Fibroblast of lung (primary cell): ENCODE data around the gene DNAJC18. TPM values are rescaled to one million over a fixed set of nuclear protein-coding genes. Genes with fewer than 3 reads are reported as not detected.
A peak's percentile ranks its signal among the peaks of the same experiment; 100 is the strongest.

ENCODE experiments used
- DNase-seq, 2 donors: peaks; one replicate each; pipeline versions ENCODE4 v3.0.0 to v3.0.0-alpha.2; 2010; ENCODE audit warnings: low read depth in 2 of 2
- H2AFZ ChIP-seq: 2 replicates; pipeline ENCODE4 v1.5.1; 2012; ENCODE audit warnings: low read length, control low read depth, inconsistent platforms
- H3K27ac ChIP-seq: 2 replicates; pipeline ENCODE4 v1.5.1; 2011; ENCODE audit warnings: low read length, control low read depth; ENCODE audit not compliant: insufficient read depth
- H3K27me3 ChIP-seq: 2 replicates; pipeline ENCODE4 v1.5.1; 2011; ENCODE audit warnings: mild to moderate bottlenecking, low read length; ENCODE audit not compliant: control insufficient read depth, insufficient read depth
- H3K36me3 ChIP-seq: 2 replicates; pipeline ENCODE4 v1.5.1; 2011; ENCODE audit warnings: low read length; ENCODE audit not compliant: control insufficient read depth, insufficient read depth
- H3K4me1 ChIP-seq: 2 replicates; pipeline ENCODE4 v1.5.1; 2011; ENCODE audit warnings: low read length; ENCODE audit not compliant: control insufficient read depth, insufficient read depth; ENCODE audit errors: extremely low read depth
- H3K4me2 ChIP-seq: 2 replicates; pipeline ENCODE4 v1.5.1; 2011; ENCODE audit warnings: low read length, control low read depth; ENCODE audit not compliant: insufficient read depth; ENCODE audit errors: extremely low read depth
- H3K4me3 ChIP-seq, 4 experiments: fragments of 200-600 bp in 1 of 4; sonication (generic) in 1 of 4; replicated peaks in 1 of 4; 2 replicates each; pipeline ENCODE4 v1.5.1; 2011 to 2016; ENCODE audit warnings: low read length in 4 of 4, low read depth in 3 of 4, mild to moderate bottlenecking in 3 of 4, control low read depth in 2 of 4, inconsistent platforms in 1 of 4, mixed read lengths in 1 of 4; ENCODE audit not compliant: insufficient read depth in 1 of 4; ENCODE audit errors: control extremely low read depth in 1 of 4
- H3K79me2 ChIP-seq: 2 replicates; pipeline ENCODE4 v1.5.1; 2012; ENCODE audit warnings: mild to moderate bottlenecking, low read length, inconsistent platforms; ENCODE audit not compliant: control insufficient read depth, insufficient read depth
- H3K9ac ChIP-seq: 2 replicates; pipeline ENCODE4 v1.5.1; 2011; ENCODE audit warnings: mild to moderate bottlenecking, low read length, control low read depth; ENCODE audit not compliant: insufficient read depth
- H3K9me3 ChIP-seq: 2 replicates; pipeline ENCODE4 v1.5.1; 2012; ENCODE audit warnings: low read depth, low read length; ENCODE audit not compliant: control insufficient read depth, insufficient read depth
- H4K20me1 ChIP-seq: 2 replicates; pipeline ENCODE4 v1.5.1; 2011; ENCODE audit warnings: low read length; ENCODE audit not compliant: control insufficient read depth, insufficient read depth; ENCODE audit errors: extremely low read depth
- EZH2 ChIP-seq: IDR thresholded peaks from 2 replicates; pipeline ENCODE4 v1.5.1; 2012; ENCODE audit warnings: low read length, control low read depth, mild to moderate bottlenecking; ENCODE audit errors: missing control alignments
- polyA plus RNA-seq, 2 donors: library from polyadenylated mRNA; depleted of rRNA in 1 of 2; stranded (reverse) in 1 of 2; unstranded in 1 of 2; fragments of >200 nt; gene quantifications; 2 replicates each; pipeline ENCODE4 v1.2.1, GENCODE V29; 2011 to 2012; ENCODE audit warnings: missing spikeins in 1 of 2
- total RNA-seq: library from RNA; depleted of rRNA; stranded (reverse); fragments of >200 nt; gene quantifications from 2 replicates; pipeline ENCODE4 v1.2.1, GENCODE V29; 2014
- TF ChIP-seq, protein P1 (sequence below), 2 donors: IDR thresholded peaks in 1 of 2; conservative IDR thresholded peaks in 1 of 2; 1 replicate in 1 of 2; 2 replicates in 1 of 2; pipeline ENCODE4 v1.5.1; 2011 to 2012; ENCODE audit warnings: low read length in 2 of 2, control low read depth in 1 of 2, inconsistent platforms in 1 of 2, low read depth in 1 of 2, mild to moderate bottlenecking in 1 of 2

DNAJC18 gene
- total and polyA plus RNA-seq, 2 donors (not counting 1 experiment from before 2014, with no cell fraction given), result 12.6 to 14.6 TPM

- H3K4me1 ChIP-seq, result no peaks in the 10 kb centered on the region
- H3K27ac ChIP-seq, result no peak overlapping the region
- H3K79me2 ChIP-seq, result no peaks in the 10 kb centered on the region
- H4K20me1 ChIP-seq, result no peaks in the 10 kb centered on the region
- peaks cover 2% of the 10 kb centered on the region for H3K36me3 ChIP-seq
- no peaks in the 10 kb centered on the region for H3K9me3 ChIP-seq
- H3K4me2 ChIP-seq, result no peak overlapping the region
- H2AFZ ChIP-seq, result no peak overlapping the region
- no peaks in the 10 kb centered on the region for H3K27me3 ChIP-seq
- TF ChIP-seq EZH2, result no peak
- TF ChIP-seq, protein P1, sequence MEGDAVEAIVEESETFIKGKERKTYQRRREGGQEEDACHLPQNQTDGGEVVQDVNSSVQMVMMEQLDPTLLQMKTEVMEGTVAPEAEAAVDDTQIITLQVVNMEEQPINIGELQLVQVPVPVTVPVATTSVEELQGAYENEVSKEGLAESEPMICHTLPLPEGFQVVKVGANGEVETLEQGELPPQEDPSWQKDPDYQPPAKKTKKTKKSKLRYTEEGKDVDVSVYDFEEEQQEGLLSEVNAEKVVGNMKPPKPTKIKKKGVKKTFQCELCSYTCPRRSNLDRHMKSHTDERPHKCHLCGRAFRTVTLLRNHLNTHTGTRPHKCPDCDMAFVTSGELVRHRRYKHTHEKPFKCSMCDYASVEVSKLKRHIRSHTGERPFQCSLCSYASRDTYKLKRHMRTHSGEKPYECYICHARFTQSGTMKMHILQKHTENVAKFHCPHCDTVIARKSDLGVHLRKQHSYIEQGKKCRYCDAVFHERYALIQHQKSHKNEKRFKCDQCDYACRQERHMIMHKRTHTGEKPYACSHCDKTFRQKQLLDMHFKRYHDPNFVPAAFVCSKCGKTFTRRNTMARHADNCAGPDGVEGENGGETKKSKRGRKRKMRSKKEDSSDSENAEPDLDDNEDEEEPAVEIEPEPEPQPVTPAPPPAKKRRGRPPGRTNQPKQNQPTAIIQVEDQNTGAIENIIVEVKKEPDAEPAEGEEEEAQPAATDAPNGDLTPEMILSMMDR (conservative IDR thresholded peaks at IDR 0.05 in 1 of 2, IDR thresholded peaks at IDR 0.05 in 1 of 2; ENCODE audit: low read depth in 1 of 2, low read length in 2 of 2), result peak in 1 of 2 donors; percentile 9
- H3K9ac ChIP-seq, result no peak overlapping the region
- peak in 1 of 2 donors; percentile 47 for DNase-seq
- H3K4me3 ChIP-seq, result no peak overlapping the region
These were observed 70.7 kb downstream of the DNAJC18 start for GRCh38 chr5:139368613-139369012.

- peaks cover 2% of the 10 kb centered on the region for H3K36me3 ChIP-seq
- TF ChIP-seq, protein P1 (conservative IDR thresholded peaks at IDR 0.05 in 1 of 2, IDR thresholded peaks at IDR 0.05 in 1 of 2; ENCODE audit: low read depth in 1 of 2, low read length in 2 of 2), result no peak
- TF ChIP-seq EZH2, result no peak
- H3K79me2 ChIP-seq, result peaks cover 22% of the 10 kb centered on the region
- H2AFZ ChIP-seq, result no peak overlapping the region
- H3K9ac ChIP-seq, result no peak overlapping the region
- H3K9me3 ChIP-seq, result no peaks in the 10 kb centered on the region
- H3K27ac ChIP-seq, result no peak overlapping the region
- no peaks in the 10 kb centered on the region for H3K4me1 ChIP-seq
- H4K20me1 ChIP-seq, result no peaks in the 10 kb centered on the region
- H3K4me3 ChIP-seq, result no peak overlapping the region
- no peaks in the 10 kb centered on the region for H3K27me3 ChIP-seq
- no peak for DNase-seq
- H3K4me2 ChIP-seq, result no peak overlapping the region
These were observed 74.9 kb downstream of the DNAJC18 start for GRCh38 chr5:139364466-139364865.

DNA sequence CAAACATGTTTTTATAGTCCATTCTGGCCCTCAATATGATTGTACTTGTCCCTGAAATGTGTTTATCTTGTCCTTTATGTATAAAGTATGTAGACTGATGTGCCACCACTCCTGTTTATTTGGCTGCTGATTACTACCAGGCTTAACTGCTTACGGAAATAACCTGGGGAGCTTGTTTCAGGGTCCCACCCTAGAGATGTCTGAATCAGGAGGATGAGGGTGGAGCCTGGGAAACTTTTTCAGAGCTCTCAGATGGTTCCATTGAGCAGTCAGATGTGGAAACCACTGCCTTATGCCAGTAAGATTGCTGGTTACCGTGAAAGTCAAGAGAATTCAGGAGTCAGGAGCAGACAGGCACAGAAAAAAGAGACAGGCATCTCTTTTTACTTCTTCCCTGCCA, 75.4 kb downstream of the DNAJC18 start:
- DNase-seq, result no peak
- no peaks in the 10 kb centered on the region for H3K9me3 ChIP-seq
- no peak overlapping the region for H3K4me2 ChIP-seq
- H3K27ac ChIP-seq, result no peak overlapping the region
- H3K27me3 ChIP-seq, result no peaks in the 10 kb centered on the region
- no peak overlapping the region for H2AFZ ChIP-seq
- H4K20me1 ChIP-seq, result no peaks in the 10 kb centered on the region
- TF ChIP-seq, protein P1 (conservative IDR thresholded peaks at IDR 0.05 in 1 of 2, IDR thresholded peaks at IDR 0.05 in 1 of 2; ENCODE audit: low read depth in 1 of 2, low read length in 2 of 2), result no peak
- TF ChIP-seq EZH2, result no peak
- H3K4me1 ChIP-seq, result no peaks in the 10 kb centered on the region
- peaks cover 2% of the 10 kb centered on the region for H3K36me3 ChIP-seq
- H3K9ac ChIP-seq, result no peak overlapping the region
- no peak overlapping the region for H3K4me3 ChIP-seq
- H3K79me2 ChIP-seq, result peaks cover 23% of the 10 kb centered on the region
